IPS DF 6.9 (cell line): Measurements from ENCODE around the gene C1QTNF12.

ENCODE experiments used
- DNase-seq: peaks from one replicate; pipeline ENCODE4 v3.0.0-alpha.2; 2013; ENCODE audit warnings: low read depth, low spot score
- H3K27ac ChIP-seq: one replicate; pipeline ENCODE4 v1.5.1; 2013; ENCODE audit warnings: low read length, control low read depth
- H3K27me3 ChIP-seq: 2 replicates; pipeline ENCODE4 v1.6.1; 2013; ENCODE audit warnings: mild to moderate bottlenecking, low read length; ENCODE audit not compliant: control insufficient read depth, insufficient read depth
- H3K36me3 ChIP-seq: 2 replicates; pipeline ENCODE4 v1.6.1; 2013; ENCODE audit warnings: low read length; ENCODE audit not compliant: control insufficient read depth, insufficient read depth
- H3K4me1 ChIP-seq: 2 replicates; pipeline ENCODE4 v1.6.1; 2013; ENCODE audit warnings: low read length; ENCODE audit not compliant: control insufficient read depth, insufficient read depth
- H3K4me3 ChIP-seq: 2 replicates; pipeline ENCODE4 v1.5.1; 2013; ENCODE audit warnings: mild to moderate bottlenecking, low read length
- H3K9me3 ChIP-seq: 2 replicates; pipeline ENCODE4 v1.6.1; 2013; ENCODE audit warnings: low read length, inconsistent platforms; ENCODE audit not compliant: control insufficient read depth, insufficient read depth
- WGBS: extraction: QIAGEN DNeasy Blood & Tissue Kit; methylation state at CpG from one replicate; pipeline ENCODE4 v1.1.7; 2013; ENCODE audit warnings: mixed read lengths, missing lambda C conversion rate; ENCODE audit not compliant: insufficient read length, insufficient coverage; 5-methylcytosine and 5-hydroxymethylcytosine counted together

C1QTNF12 gene

DNA sequence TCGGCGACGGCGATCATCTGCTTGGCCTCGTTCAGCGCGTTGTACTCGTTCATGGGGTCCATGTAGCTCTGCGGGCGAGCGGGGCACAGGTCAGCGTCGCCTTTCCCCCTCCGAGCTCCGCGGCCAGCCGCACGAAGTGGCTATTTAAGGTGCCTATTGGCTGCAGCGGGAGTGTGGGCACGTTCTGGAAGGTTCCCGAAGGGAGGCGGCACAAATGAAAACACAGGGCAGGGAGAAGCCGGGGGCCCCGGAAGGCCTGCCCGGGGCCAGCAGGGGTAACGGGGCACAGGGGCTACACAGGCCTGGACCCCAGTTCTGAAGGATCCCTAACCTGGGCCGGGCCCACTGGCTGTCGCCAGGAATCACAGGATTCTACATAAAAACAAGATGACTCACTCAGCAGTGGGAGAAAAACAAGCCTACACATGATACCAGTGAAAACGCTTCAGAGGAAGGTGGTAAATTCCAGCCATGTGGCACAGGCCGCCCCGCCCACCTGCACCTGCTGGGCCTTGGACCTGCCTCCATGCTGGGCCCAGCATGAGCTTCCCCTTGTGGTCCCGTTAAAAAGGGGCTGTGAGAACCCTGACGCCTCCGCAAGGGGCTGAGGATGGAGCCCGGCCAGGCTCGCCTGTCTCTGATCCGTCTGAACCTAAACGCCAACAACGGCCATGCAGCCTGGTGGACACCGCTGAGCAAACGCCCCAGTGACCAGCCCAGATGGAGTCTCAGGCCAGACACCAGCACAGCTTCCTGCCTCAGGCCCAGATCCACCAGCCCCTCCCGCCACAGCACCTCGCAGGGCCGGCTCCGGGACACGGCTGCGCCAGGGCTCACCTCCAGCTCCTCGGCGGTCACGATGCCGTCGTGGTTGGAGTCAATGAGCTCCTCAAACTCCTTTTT, 28.6 kb downstream of the C1QTNF12 start:
- Histone ChIP-seq H3K4me1 (no peaks in the 10 kb centered on the region), H3K9me3 (no peaks in the 10 kb centered on the region), H3K27me3 (no peaks in the 10 kb centered on the region), H3K36me3 (peaks cover 14% of the 10 kb centered on the region), H3K4me3 (no peak overlapping the region), H3K27ac (no peak overlapping the region)
- no peak for DNase-seq
- no CpG with 5 or more reads among the region's 52 CpGs for WGBS

DNA sequence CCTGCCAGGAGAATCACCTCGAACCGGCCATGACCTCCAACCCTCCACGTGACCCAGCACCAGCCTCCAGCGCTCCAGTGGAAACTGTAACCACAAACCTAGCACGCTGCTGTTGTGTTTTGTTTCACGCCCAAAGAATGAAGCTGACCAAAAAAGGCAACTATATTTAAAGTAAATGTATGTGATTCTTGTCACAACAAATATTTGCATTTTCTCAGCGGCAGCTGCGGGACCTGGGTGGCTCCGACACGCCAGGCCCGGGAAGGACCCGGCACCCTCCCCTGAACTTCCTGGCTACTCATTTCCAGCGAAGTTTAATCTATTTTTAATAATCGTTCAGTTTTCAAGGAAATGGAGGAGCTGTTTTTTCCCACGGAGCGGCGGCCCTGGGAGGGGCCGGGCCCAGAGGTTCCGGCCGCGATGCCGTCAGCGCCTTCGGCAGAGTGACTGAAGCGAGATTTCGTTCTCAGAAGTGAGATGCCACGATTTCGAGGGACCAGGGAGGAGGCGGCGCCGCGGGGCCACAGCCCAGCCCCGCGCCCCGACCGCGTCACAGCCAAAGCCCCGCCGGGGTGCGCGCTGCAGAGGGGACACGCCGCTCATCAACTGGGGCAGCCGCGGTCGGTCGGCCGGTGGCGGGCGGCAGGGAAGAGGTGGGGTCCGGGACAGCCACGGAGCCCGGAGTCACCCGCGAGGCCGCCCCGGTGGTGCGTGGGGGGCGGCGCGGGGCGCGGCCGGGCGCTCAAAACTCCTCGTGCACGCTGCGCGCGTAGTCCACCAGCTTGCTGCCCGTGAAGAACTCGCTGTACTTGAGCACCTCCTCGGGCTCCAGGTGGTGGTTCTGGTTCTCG, 29.5 kb downstream of the C1QTNF12 start:
- H3K27ac ChIP-seq, result no peak overlapping the region
- peaks cover 11% of the 10 kb centered on the region for H3K36me3 ChIP-seq

GRCh38 chr1:1215881-1216605, 30.5 kb downstream of the C1QTNF12 start:
- H3K36me3 ChIP-seq, result peaks cover 11% of the 10 kb centered on the region
- H3K27ac ChIP-seq, result no peak overlapping the region
- H3K4me3 ChIP-seq, result no peak overlapping the region
- WGBS, result no CpG with 5 or more reads among the region's 21 CpGs
- H3K9me3 ChIP-seq, result no peaks in the 10 kb centered on the region
- DNase-seq, result no peak
- H3K27me3 ChIP-seq, result no peaks in the 10 kb centered on the region
- H3K4me1 ChIP-seq, result no peaks in the 10 kb centered on the region

More for the DNA sequence above, 29.5 kb downstream of the C1QTNF12 start:
- no peaks in the 10 kb centered on the region for H3K4me1 ChIP-seq
- DNase-seq, result no peak
- WGBS, result no CpG with 5 or more reads among the region's 74 CpGs
- no peaks in the 10 kb centered on the region for H3K27me3 ChIP-seq
- H3K9me3 ChIP-seq, result no peaks in the 10 kb centered on the region
- H3K4me3 ChIP-seq, result no peak overlapping the region

DNA sequence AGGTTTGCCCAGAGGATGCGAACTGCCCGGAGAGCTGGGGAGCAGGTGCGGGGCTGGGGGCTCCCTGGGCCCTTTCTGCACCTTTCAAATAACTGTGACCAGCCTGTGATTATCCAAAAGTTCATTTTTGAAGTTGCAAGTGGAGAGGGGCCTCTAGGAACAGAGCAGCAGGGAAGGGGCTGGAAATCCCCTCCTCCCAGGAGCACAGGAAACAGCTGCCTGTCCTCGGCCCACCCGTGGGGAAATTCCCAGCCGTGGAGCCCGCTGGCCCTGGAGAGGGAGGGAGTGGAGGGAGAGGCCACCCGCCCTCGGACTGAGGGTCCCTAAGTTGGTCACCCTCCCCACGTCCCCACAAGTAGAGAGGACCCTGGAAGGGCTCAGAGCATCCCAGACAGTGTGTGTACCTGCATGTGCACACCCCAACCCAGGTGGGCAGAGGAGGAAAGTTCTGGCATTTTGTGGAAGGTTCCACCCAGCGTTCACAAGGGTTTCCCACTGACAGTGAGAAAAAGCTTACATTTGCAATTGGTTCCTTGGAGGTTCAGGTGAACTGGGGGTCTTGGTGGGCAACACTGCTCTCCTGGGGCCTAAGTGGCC, 31.3 kb downstream of the C1QTNF12 start:
- no peaks in the 10 kb centered on the region for H3K4me1 ChIP-seq
- no peaks in the 10 kb centered on the region for H3K27me3 ChIP-seq
- DNase-seq, result no peak
- H3K36me3 ChIP-seq, result peaks cover 7% of the 10 kb centered on the region
- no peak overlapping the region for H3K27ac ChIP-seq
- no CpG with 5 or more reads among the region's 11 CpGs for WGBS
- H3K9me3 ChIP-seq, result no peaks in the 10 kb centered on the region
- H3K4me3 ChIP-seq, result no peak overlapping the region

DNA sequence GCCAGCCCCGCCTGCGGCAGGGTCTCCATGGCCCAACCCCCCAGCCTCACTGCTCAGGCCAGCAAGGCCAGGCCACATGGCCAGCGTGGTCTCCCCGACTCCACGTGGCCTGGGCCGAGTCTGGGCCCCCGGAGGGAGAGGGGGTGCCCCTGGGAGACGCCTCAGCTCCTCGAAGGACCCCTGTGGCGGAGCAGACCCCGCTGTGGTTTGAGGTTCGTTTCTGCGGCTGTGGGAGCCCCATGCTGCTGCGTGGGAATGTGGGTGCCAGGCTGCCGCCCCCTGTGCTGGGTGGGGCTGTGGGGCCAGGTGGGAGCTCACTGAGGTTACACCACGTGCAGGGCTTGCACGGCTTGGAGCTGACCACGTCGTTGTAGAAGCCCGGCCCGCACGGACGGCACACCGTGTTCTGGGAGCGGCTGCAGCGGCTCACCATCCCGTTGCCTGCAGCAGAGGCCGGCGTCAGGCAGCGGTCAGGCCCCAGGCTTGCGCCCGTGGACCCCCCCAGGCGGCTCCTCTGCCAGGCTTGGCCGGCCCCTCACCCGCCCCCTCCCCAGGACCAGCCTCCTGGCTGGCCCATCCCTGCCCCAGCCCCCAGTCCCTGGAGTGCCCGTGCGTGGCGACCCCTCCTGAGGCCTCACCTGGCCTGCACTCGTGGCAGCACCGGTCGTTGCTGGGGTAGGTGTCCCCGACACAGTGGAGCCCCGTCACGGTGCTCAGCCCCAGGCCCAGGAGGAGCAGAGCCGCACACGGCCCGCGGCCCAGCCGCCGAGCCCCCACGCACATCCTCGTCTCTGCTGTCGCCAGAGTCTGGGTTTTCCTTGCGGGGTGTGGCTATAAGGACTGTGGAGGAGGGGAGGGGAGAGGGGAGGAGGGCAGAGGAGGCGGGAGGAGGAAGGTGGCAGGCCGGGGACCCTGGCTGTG, 32.9 kb downstream of the C1QTNF12 start, which contains the start of gene TNFRSF4:
Gene TNFRSF4 (minus strand): TSS at position 809 of the 921 bp plus-strand sequence. CDS start 26 bp downstream, at position 783.
- no CpG with 5 or more reads among the region's 56 CpGs for WGBS
- no peak for DNase-seq
- H3K9me3 ChIP-seq, result no peaks in the 10 kb centered on the region

GRCh38 chr1:1212780-1213344, 33.7 kb downstream of the C1QTNF12 start:
- DNase-seq, result no peak
- no peaks in the 10 kb centered on the region for H3K9me3 ChIP-seq
- no peaks in the 10 kb centered on the region for H3K27me3 ChIP-seq
- H3K27ac ChIP-seq, result no peak overlapping the region
- H3K4me3 ChIP-seq, result no peak overlapping the region; the same call in 1 of the 2 replicates
- H3K36me3 ChIP-seq, result no peaks in the 10 kb centered on the region; the same call in 1 of the 2 replicates
- WGBS, result no CpG with 5 or more reads among the region's 24 CpGs
- no peaks in the 10 kb centered on the region; the same call in 1 of the 2 replicates for H3K4me1 ChIP-seq

More for the DNA sequence above, 32.9 kb downstream of the C1QTNF12 start, which contains the start of gene TNFRSF4:
- Histone ChIP-seq H3K4me3 (no peak within 1 kb of the TSS; the same call in 1 of the 2 replicates), H3K4me1 (no peaks in the 10 kb centered on the region), H3K27me3 (no peaks in the 10 kb centered on the region), H3K27ac (no peak within 1 kb of the TSS), H3K36me3 (peaks cover 5% of the 10 kb centered on the region)

DNA sequence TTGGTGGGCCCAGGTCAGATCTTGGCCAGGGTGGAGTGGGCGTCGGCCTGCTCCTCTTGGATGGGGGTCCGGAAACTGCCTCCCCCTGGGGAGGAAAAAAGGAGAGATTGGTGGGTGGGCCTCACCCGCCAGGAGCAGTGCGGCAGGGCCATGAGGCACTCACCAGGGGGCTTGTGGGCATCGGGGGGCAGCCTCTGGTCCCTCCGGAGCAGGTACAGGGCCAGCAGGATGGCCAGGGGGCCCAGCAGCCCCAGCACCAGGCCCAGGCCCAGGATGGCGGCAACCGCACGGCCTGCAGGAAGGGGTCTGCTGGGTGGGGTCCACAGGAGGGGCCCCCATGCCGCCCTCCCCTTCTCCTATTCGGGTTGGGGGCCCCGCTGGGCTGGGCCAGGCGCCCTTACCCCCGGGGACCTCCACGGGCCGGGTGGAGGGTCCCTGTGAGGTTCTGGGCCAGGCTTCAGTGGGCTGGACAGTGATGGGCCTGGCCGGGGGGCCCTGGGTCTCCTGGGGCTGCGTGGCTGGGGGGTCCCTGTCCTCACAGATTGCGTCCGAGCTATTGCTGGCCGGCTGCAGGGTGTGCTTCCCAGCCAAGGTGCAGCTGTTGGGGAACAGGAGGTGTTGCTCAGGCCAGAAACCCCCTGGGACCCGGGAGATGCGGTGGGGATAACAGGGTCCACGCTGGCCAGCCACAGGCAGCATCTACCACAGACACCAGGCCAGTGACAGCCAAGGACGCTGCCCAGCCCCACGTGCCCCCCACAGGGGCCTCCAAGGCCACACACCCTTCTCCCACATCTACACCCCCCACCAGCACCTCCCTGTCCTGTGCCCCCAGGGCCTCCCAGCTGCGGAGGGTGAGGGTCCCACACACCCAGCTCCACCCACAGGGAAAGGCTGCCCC, 34.7 kb downstream of the C1QTNF12 start:
- Histone ChIP-seq H3K36me3 (no peaks in the 10 kb centered on the region; the same call in 1 of the 2 replicates), H3K27me3 (no peaks in the 10 kb centered on the region), H3K4me3 (no peak overlapping the region; the same call in 1 of the 2 replicates), H3K27ac (no peak overlapping the region), H3K9me3 (no peaks in the 10 kb centered on the region), H3K4me1 (peaks cover 1% of the 10 kb centered on the region; the same call in 1 of the 2 replicates)
- DNase-seq, result no peak
- no CpG with 5 or more reads among the region's 28 CpGs for WGBS

DNA sequence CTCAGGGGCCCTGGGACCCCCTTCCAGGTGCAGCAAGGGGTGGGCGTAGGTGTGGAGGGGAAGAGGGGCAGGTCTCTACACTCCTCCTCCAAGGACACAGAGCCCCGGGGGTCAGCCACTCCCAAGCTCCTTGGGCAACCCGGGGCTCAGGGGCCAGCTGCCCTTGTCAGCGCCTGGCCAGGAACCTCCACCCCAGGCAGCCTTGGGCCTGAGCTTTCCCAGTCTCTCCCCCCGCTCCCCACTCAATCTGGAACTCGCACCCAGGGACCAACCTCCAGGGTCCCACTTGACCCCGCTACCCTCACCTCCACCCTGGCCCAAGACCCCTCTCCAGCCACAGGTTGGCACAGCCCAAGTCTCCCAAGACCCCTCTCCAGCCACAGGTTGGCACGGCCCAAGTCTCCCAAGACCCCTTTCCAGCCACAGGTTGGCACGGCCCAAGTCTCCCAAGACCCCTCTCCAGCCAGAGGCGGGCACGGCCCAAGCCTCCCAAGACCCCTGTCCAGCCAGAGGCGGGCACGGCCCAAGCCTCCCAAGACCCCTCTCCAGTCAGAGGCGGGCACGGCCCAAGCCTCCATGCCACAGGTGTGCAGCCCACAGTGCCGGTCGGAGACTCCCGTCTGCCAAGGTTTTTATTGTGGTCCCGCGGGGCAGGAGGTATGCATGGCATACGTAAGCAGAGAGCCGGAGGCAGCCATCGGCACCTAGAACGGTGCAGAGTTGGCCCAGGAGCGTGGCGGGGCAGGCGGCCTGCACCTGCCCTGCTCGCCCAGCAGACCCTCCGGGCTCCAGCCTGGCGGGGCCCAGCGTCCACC, 35.6 kb downstream of the C1QTNF12 start:
- no peak overlapping the region for H3K27ac ChIP-seq
- WGBS, result no CpG with 5 or more reads among the region's 31 CpGs
- no peak for DNase-seq
- no peaks in the 10 kb centered on the region; the same call in 1 of the 2 replicates for H3K36me3 ChIP-seq
- peaks cover 4% of the 10 kb centered on the region for H3K4me1 ChIP-seq
- no peaks in the 10 kb centered on the region for H3K9me3 ChIP-seq
- no peak overlapping the region for H3K4me3 ChIP-seq
- H3K27me3 ChIP-seq, result no peaks in the 10 kb centered on the region; the same call in 1 of the 2 replicates
